Neural cell (in vitro differentiated cells): Measurements from ENCODE around the gene HIPK1.

Experiments used
- CTCF ChIP-seq: fragments of 450-650 bp; IDR thresholded peaks from 2 replicates; pipeline ENCODE4 v1.5.1; 2014; ENCODE audit warnings: antibody characterized with exemption, mild to moderate bottlenecking, moderate library complexity; ENCODE audit not compliant: poor library complexity, severe bottlenecking
- EP300 ChIP-seq: fragments of 450-650 bp; conservative IDR thresholded peaks from 2 replicates; pipeline ENCODE4 v1.6.1; 2014; ENCODE audit warnings: antibody characterized with exemption, mild to moderate bottlenecking, moderate library complexity; ENCODE audit not compliant: poor library complexity, severe bottlenecking
- EZH2 ChIP-seq: fragments of 200-600, 300-800 bp; shearing (Covaris generic), sonication (generic); IDR thresholded peaks from 2 replicates; pipeline ENCODE4 v1.6.1; 2014; ENCODE audit warnings: antibody characterized with exemption, low read length, borderline replicate concordance, mild to moderate bottlenecking; ENCODE audit not compliant: insufficient read depth, poor library complexity, severe bottlenecking
- MXI1 ChIP-seq: fragments of 450-650 bp; conservative IDR thresholded peaks from 2 replicates; pipeline ENCODE4 v1.6.1; 2014; ENCODE audit warnings: antibody characterized with exemption, mild to moderate bottlenecking; ENCODE audit not compliant: poor library complexity, severe bottlenecking
- RAD21 ChIP-seq: fragments of 450-650 bp; conservative IDR thresholded peaks from 2 replicates; pipeline ENCODE4 v1.6.1; 2014; ENCODE audit warnings: antibody characterized with exemption, mild to moderate bottlenecking, moderate library complexity
- SMC3 ChIP-seq: fragments of 450-650 bp; conservative IDR thresholded peaks from 2 replicates; pipeline ENCODE4 v1.6.1; 2014; ENCODE audit warnings: antibody characterized with exemption, mild to moderate bottlenecking, moderate library complexity; ENCODE audit not compliant: poor library complexity
- TAF1 ChIP-seq: IDR thresholded peaks from 2 replicates; pipeline ENCODE4 v1.6.1; 2012; ENCODE audit warnings: low read depth
- TF ChIP-seq, protein P1 (sequence below): IDR thresholded peaks from 2 replicates; pipeline ENCODE4 v1.6.1; 2012; ENCODE audit warnings: borderline replicate concordance

- TF ChIP-seq CTCF (no peak), EZH2 (no peak), EP300 (no peak), SMC3 (no peak), RAD21 (no peak), MXI1 (no peak), TAF1 (no peak)
- TF ChIP-seq, protein P1, sequence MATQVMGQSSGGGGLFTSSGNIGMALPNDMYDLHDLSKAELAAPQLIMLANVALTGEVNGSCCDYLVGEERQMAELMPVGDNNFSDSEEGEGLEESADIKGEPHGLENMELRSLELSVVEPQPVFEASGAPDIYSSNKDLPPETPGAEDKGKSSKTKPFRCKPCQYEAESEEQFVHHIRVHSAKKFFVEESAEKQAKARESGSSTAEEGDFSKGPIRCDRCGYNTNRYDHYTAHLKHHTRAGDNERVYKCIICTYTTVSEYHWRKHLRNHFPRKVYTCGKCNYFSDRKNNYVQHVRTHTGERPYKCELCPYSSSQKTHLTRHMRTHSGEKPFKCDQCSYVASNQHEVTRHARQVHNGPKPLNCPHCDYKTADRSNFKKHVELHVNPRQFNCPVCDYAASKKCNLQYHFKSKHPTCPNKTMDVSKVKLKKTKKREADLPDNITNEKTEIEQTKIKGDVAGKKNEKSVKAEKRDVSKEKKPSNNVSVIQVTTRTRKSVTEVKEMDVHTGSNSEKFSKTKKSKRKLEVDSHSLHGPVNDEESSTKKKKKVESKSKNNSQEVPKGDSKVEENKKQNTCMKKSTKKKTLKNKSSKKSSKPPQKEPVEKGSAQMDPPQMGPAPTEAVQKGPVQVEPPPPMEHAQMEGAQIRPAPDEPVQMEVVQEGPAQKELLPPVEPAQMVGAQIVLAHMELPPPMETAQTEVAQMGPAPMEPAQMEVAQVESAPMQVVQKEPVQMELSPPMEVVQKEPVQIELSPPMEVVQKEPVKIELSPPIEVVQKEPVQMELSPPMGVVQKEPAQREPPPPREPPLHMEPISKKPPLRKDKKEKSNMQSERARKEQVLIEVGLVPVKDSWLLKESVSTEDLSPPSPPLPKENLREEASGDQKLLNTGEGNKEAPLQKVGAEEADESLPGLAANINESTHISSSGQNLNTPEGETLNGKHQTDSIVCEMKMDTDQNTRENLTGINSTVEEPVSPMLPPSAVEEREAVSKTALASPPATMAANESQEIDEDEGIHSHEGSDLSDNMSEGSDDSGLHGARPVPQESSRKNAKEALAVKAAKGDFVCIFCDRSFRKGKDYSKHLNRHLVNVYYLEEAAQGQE = no peak
Measured at GRCh38 chr1:113913312-113913668, 15.8 kb upstream of the HIPK1 start.
